KMS-11 (cell line): ENCODE data around the gene ZNF799.
"Not testable (repeated sequence)": the region's sequence is repeated elsewhere in the genome, so short reads cannot be mapped to it uniquely, and the experiment has no call there.

Experiments used
- H2AFZ ChIP-seq: fragments of 200-600 bp; sonication (generic); 2 replicates; pipeline ENCODE4 v1.6.1; 2016; ENCODE audit warnings: antibody characterized with exemption, mixed run types, low read depth
- H3K27ac ChIP-seq: fragments of 200-600 bp; sonication (generic); 2 replicates; pipeline ENCODE4 v1.6.1; 2016; ENCODE audit warnings: mild to moderate bottlenecking, mixed run types
- H3K27me3 ChIP-seq: fragments of 200-600 bp; sonication (generic); 2 replicates; pipeline ENCODE4 v1.6.1; 2017; ENCODE audit warnings: mild to moderate bottlenecking, low read depth, mixed run types, moderate library complexity; ENCODE audit not compliant: insufficient read depth
- H3K36me3 ChIP-seq: fragments of 200-600 bp; sonication (generic); 2 replicates; pipeline ENCODE4 v1.6.1; 2017; ENCODE audit warnings: mild to moderate bottlenecking, mixed run types; ENCODE audit not compliant: insufficient read depth
- H3K4me1 ChIP-seq: fragments of 200-600 bp; sonication (generic); 2 replicates; pipeline ENCODE4 v1.6.1; 2016; ENCODE audit warnings: mild to moderate bottlenecking, low read depth, mixed run types; ENCODE audit not compliant: poor library complexity, severe bottlenecking
- H3K4me2 ChIP-seq: fragments of 200-600 bp; sonication (generic); 2 replicates; pipeline ENCODE4 v1.7.0; 2016; ENCODE audit warnings: mild to moderate bottlenecking, mixed run types
- H3K4me3 ChIP-seq: fragments of 200-600 bp; sonication (generic); IDR thresholded peaks from 2 replicates; pipeline ENCODE4 v1.6.1; 2017; ENCODE audit warnings: low read depth, low read length, mixed read lengths; ENCODE audit not compliant: insufficient read depth
- H3K79me2 ChIP-seq: fragments of 200-600 bp; sonication (generic); 2 replicates; pipeline ENCODE4 v1.6.1; 2016; ENCODE audit warnings: low read depth, mixed run types; ENCODE audit not compliant: insufficient read depth
- H3K9ac ChIP-seq: fragments of 200-600 bp; sonication (generic); 2 replicates; pipeline ENCODE4 v1.6.1; 2016; ENCODE audit warnings: mild to moderate bottlenecking, mixed run types
- H4K20me1 ChIP-seq: fragments of 200-600 bp; sonication (generic); 2 replicates; pipeline ENCODE4 v1.6.1; 2016; ENCODE audit warnings: mild to moderate bottlenecking, mixed run types; ENCODE audit not compliant: insufficient read depth
- CTCF ChIP-seq: fragments of 200-600 bp; sonication (generic); conservative IDR thresholded peaks from 2 replicates; pipeline ENCODE4 v1.6.1; 2017; ENCODE audit warnings: low read depth, mild to moderate bottlenecking, antibody characterized with exemption, low read length, moderate library complexity, mixed read lengths

ZNF799 gene

DNA sequence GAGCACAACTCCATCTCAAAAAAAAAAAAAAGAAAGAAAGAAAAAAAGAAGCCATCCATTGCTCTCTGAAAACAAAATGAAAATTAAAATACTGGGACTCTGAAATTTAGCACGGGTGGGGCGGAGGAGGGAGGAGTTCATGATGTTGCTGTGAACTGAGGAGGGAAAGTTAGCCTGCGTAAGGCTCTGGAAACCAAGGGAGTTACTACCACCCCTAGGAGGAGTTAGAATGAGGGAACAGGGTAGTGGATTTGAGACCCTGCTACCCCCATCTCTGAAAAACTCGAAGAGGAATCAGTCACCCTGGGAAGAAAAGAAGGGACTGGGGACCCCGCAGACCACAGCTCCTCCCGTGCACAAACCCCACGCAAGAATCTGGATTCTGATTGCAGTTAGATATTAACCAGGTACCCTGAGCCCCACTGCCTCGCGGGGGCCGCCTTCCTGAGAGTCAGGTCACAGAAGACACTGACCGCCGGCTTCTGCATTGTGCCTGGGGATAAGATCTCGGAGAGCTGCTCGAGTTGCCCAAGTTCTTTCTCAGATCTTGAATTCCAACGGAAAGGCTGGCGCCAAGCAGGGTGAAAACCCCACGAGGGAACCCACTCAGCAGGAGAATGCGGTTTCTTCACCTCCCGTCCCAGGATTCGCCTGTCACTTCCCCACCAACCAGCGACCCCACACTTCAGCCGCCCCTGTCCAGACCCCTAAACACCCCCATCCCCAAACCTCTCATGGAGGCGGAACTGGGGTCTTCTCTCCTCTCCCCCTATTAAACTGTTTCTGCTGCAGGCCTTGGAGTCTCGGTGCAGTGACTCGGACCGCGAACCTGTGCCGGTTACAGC lies 36.5 kb downstream of the ZNF799 start:
- H2AFZ ChIP-seq = peak overlapping the region; percentile 45; the same call in 1 of the 2 replicates
- H3K27me3 ChIP-seq = no peaks in the 10 kb centered on the region
- H3K4me2 ChIP-seq = no peak overlapping the region
- H3K36me3 ChIP-seq = no peaks in the 10 kb centered on the region
- H3K4me1 ChIP-seq = no peaks in the 10 kb centered on the region
- no peak overlapping the region for H3K9ac ChIP-seq
- H4K20me1 ChIP-seq = no peaks in the 10 kb centered on the region
- H3K79me2 ChIP-seq = no peaks in the 10 kb centered on the region
- no peak for TF ChIP-seq CTCF
- no peak overlapping the region for H3K27ac ChIP-seq
- no peak overlapping the region for H3K4me3 ChIP-seq

DNA sequence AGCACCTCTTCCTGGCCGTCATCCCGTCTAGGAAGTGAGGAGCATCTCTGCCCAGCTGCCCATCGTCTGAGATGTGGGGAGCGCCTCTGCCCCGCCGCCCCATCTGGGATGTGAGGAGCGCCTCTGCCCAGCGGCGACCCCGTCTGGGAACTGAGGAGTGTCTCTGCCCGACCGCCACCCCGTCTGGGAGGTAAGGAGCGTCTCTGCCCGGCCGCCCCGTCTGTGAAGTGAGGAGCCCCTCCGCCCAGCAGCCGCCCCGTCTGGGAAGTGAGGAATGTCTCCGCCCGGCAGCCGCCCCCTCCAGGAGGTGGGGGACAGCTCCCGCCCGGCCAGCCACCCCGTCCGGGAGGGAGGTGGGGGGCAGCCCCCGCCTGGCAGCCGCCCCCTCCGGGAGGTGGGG lies 38.8 kb downstream of the ZNF799 start:
- not testable (repeated sequence) for H3K36me3 ChIP-seq, H3K4me2 ChIP-seq, H3K27me3 ChIP-seq, H3K4me3 ChIP-seq, H2AFZ ChIP-seq, H4K20me1 ChIP-seq, H3K4me1 ChIP-seq, H3K27ac ChIP-seq, H3K9ac ChIP-seq, H3K79me2 ChIP-seq

GRCh38 chr19:12353375-12353774 lies 47.7 kb downstream of the ZNF799 start:
- Histone ChIP-seq H2AFZ (no peak overlapping the region), H3K4me1 (no peaks in the 10 kb centered on the region), H3K36me3 (no peaks in the 10 kb centered on the region), H3K79me2 (no peaks in the 10 kb centered on the region), H3K4me2 (no peak overlapping the region), H3K9ac (no peak overlapping the region), H4K20me1 (no peaks in the 10 kb centered on the region), H3K4me3 (no peak overlapping the region), H3K27me3 (no peaks in the 10 kb centered on the region), H3K27ac (no peak overlapping the region)
- TF ChIP-seq CTCF = no peak

GRCh38 chr19:12350890-12351197 lies 50.2 kb downstream of the ZNF799 start:
- no peak for TF ChIP-seq CTCF
- H3K4me2 ChIP-seq = no peak overlapping the region
- H3K4me3 ChIP-seq = no peak overlapping the region
- no peak overlapping the region for H2AFZ ChIP-seq
- no peaks in the 10 kb centered on the region for H3K4me1 ChIP-seq
- no peaks in the 10 kb centered on the region for H3K36me3 ChIP-seq
- no peaks in the 10 kb centered on the region for H4K20me1 ChIP-seq
- no peak overlapping the region for H3K9ac ChIP-seq
- no peak overlapping the region for H3K27ac ChIP-seq
- no peaks in the 10 kb centered on the region for H3K79me2 ChIP-seq
- H3K27me3 ChIP-seq = no peaks in the 10 kb centered on the region

DNA sequence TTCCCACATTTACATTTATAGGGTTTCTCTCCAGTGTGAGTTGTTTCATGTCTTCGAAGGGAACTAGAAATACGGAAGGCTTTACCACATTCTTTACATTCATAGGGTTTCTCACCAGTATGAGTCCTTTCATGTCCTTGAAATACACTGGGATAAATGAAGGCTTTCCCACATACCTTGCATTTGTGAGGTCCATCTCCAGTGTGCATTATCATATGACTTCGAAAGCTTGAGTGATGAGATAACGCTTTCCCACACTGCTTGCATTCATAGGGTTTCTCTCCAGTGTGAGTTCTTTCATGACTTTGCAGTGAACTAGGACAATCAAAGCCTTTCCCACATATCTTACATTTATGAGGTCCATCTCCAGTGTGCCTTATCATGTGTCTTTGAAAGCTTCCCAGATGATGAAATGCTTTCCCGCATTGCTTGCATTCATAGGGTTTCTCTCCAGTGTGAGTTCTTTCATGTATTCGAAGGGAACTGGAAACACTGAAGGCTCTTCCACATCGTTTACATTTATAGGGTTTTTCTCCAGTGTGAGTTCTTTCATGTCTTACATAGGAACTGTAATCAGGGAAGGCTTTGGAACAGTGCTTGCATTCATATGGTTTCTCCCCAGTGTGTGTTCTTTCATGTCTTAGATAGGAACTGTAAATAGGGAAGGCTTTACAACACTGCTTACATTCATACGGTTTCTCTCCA lies 50.7 kb downstream of the ZNF799 start:
- H3K4me3 ChIP-seq = no peak overlapping the region
- no peaks in the 10 kb centered on the region for H4K20me1 ChIP-seq
- H2AFZ ChIP-seq = no peak overlapping the region
- TF ChIP-seq CTCF = no peak
- no peak overlapping the region for H3K9ac ChIP-seq
- no peaks in the 10 kb centered on the region for H3K36me3 ChIP-seq
- H3K4me2 ChIP-seq = no peak overlapping the region
- H3K79me2 ChIP-seq = no peaks in the 10 kb centered on the region
- H3K27ac ChIP-seq = no peak overlapping the region
- H3K4me1 ChIP-seq = no peaks in the 10 kb centered on the region
- no peaks in the 10 kb centered on the region for H3K27me3 ChIP-seq
